H1 (cell line): ENCODE data around the gene ASAP2. TPM values are rescaled to one million over a fixed set of nuclear protein-coding genes. Genes with fewer than 3 reads are reported as not detected.

Experiments
- CHD7 ChIP-seq: fragments of 300-600 bp; sonication (generic); IDR thresholded peaks from 2 replicates; pipeline ENCODE4 v1.7.1; 2012; ENCODE audit warnings: low read length, moderate library complexity, mild to moderate bottlenecking, inconsistent platforms; ENCODE audit not compliant: insufficient replicate concordance
- CTBP2 ChIP-seq: IDR thresholded peaks from 2 replicates; pipeline ENCODE4 v1.7.0; 2011; ENCODE audit warnings: borderline replicate concordance, mild to moderate bottlenecking, moderate library complexity, mixed read lengths, low read length; ENCODE audit not compliant: insufficient read depth, insufficient read length
- EGR1 ChIP-seq: IDR thresholded peaks from 2 replicates; pipeline ENCODE4 v1.6.1; 2011; ENCODE audit warnings: low read depth, low read length, borderline replicate concordance
- HDAC2 ChIP-seq, 2 experiments: fragments of 300-600 bp in 1 of 2; sonication (generic) in 1 of 2; IDR thresholded peaks; 2 replicates each; pipeline ENCODE4 v1.6.1; 2011 to 2012; ENCODE audit warnings: low read depth in 2 of 2, low read length in 2 of 2, mild to moderate bottlenecking in 2 of 2, moderate library complexity in 2 of 2, borderline replicate concordance in 1 of 2, inconsistent platforms in 1 of 2
- RAD21 ChIP-seq, 2 experiments: IDR thresholded peaks in 1 of 2; conservative IDR thresholded peaks in 1 of 2; 2 replicates each; pipeline ENCODE4 v1.6.1; 2011; ENCODE audit warnings: low read depth in 2 of 2, low read length in 2 of 2, improper control_type of control experiment in 1 of 2, inconsistent platforms in 1 of 2, mild to moderate bottlenecking in 1 of 2, moderate library complexity in 1 of 2
- SIX5 ChIP-seq: IDR thresholded peaks from 2 replicates; pipeline ENCODE4 v1.6.1; 2011; ENCODE audit warnings: mild to moderate bottlenecking, low read depth, low read length
- polyA plus RNA-seq, 7 experiments: library from polyadenylated mRNA; depleted of rRNA in 3 of 7; stranded (reverse) in 5 of 7; unstranded in 2 of 7; fragments of >200 nt in 5 of 7; fragments of 200-250 nt in 2 of 7; gene quantifications; 1 replicate in 5 of 7; 2 replicates in 1 of 7; 4 replicates in 1 of 7; pipeline versions ENCODE4 v1.2.1 to v1.2.3, GENCODE V29; 2011 to 2013; ENCODE audit warnings: missing spikeins in 2 of 7, mixed read lengths in 2 of 7
- total RNA-seq: library from RNA; stranded (reverse); fragmentation: NEBNext Ultra II Directional; extraction: Animal tissue kit (Norgen Biotek cat#: 25700); gene quantifications from 2 replicates; pipeline ENCODE4 v1.2.1, GENCODE V29; 2021

Gene ASAP2
- total and polyA plus RNA-seq, 2 of the 8 experiments (the other 6 are each of a cell fraction or from before 2014, with no cell fraction given) = 10.2 to 18.7 TPM

- TF ChIP-seq CHD7 (no peak), RAD21 (IDR thresholded peaks at IDR 0.05 in 1 of 2, conservative IDR thresholded peaks at IDR 0.05 in 1 of 2; ENCODE audit: low read depth in 2 of 2, low read length in 2 of 2) (no peak), HDAC2 (IDR thresholded peaks at IDR 0.05; ENCODE audit: borderline replicate concordance in 1 of 2, low read depth in 2 of 2, low read length in 2 of 2) (no peak), CTBP2 (no peak), SIX5 (no peak), EGR1 (no peak)
These were observed 213.9 kb downstream of the ASAP2 start (continued) for GRCh38 chr2:9420495-9420894.
